Muscle of arm (tissue), 12 donors: ENCODE measurements around the gene CLEC4A. TPM values are rescaled to one million over a fixed set of nuclear protein-coding genes. Genes with fewer than 3 reads are reported as not detected.

Source experiments
- polyA plus RNA-seq, 12 donors: library from polyadenylated mRNA; unstranded; fragments of 120-200 nt; gene quantifications; one replicate each; pipeline ENCODE4 v1.2.1, GENCODE V29; 2013; ENCODE audit not compliant: insufficient read length in 12 of 12

CLEC4A gene
- polyA plus RNA-seq, 12 donors: 0.93 to 2.7 (median 1.8) TPM; not detected in 2

Other genes with a start within 250 kb of the CLEC4A start
- 10 to 100 TPM in 11 of 12 donors, not detected in 1; 10.2 to 78.4 (median 22.3) TPM for gene SLC2A3, start 187.4 kb upstream of the CLEC4A start, polyA plus RNA-seq
- gene FOXJ2, start 90.9 kb upstream of the CLEC4A start, polyA plus RNA-seq: 10 to 100 TPM in 11 of 12 donors, not detected in 1; 19.0 to 31.8 (median 22.0) TPM
- 1 to 10 TPM in 11 of 12 donors, not detected in 1; 2.6 to 6.8 (median 5.0) TPM for gene C3AR1, start 57.3 kb upstream of the CLEC4A start, polyA plus RNA-seq
- gene NECAP1, start 41.3 kb upstream of the CLEC4A start, polyA plus RNA-seq: 10 to 100 TPM in 11 of 12 donors, not detected in 1; 21.3 to 49.6 (median 24.8) TPM
- under 1 TPM in 2 of 12 donors, not detected in 10; 0.15 to 0.23 TPM for gene ZNF705A, start 33.4 kb downstream of the CLEC4A start, polyA plus RNA-seq
- 1 to 10 TPM in 6 of 12 donors, under 1 TPM in 4, not detected in 2; 0.30 to 2.2 (median 1.1) TPM for gene FAM90A1, start 104.0 kb downstream of the CLEC4A start, polyA plus RNA-seq